Measurements from ENCODE around the gene PRSS36.
"Not testable (repeated sequence)": the region's sequence is repeated elsewhere in the genome, so short reads cannot be mapped to it uniquely, and the experiment has no call there.

The PRSS36 gene

GRCh38 chr16:31141489-31142108, 8.3 kb downstream of the PRSS36 start:
- DNase-seq: no peak

- DNase-seq: not testable (repeated sequence)
These were observed 8.8 kb downstream of the PRSS36 start for GRCh38 chr16:31141071-31141469.

GRCh38 chr16:31138621-31139578, 11.0 kb downstream of the PRSS36 start:
- DNase-seq: no peak

- DNase-seq: not testable (repeated sequence)
These were observed 12.9 kb downstream of the PRSS36 start for GRCh38 chr16:31136822-31137499.

- DNase-seq: no peak
These were observed 13.6 kb downstream of the PRSS36 start for GRCh38 chr16:31136287-31136662.

GRCh38 chr16:31135535-31136286, 14.2 kb downstream of the PRSS36 start, which contains the start of gene PRSS8:
Gene PRSS8, minus strand, starts transcription at chr16:31135727. Its CDS starts 229 bp downstream, at chr16:31135498.
- no peak for DNase-seq

- no peak for DNase-seq
These were observed 15.0 kb downstream of the PRSS36 start for GRCh38 chr16:31134625-31135534.

- DNase-seq: no peak
These were observed 15.7 kb downstream of the PRSS36 start for GRCh38 chr16:31134091-31134571.

GRCh38 chr16:31133046-31133501, 16.8 kb downstream of the PRSS36 start:
- DNase-seq: no peak

GRCh38 chr16:31132303-31132979, 17.4 kb downstream of the PRSS36 start:
- no peak for DNase-seq

- no peak for DNase-seq
These were observed 18.0 kb downstream of the PRSS36 start for GRCh38 chr16:31131841-31132271.

GRCh38 chr16:31131416-31131815, 18.4 kb downstream of the PRSS36 start:
- no peak for DNase-seq

GRCh38 chr16:31130899-31131298, 19.0 kb downstream of the PRSS36 start:
- no peak for DNase-seq

GRCh38 chr16:31130336-31130891, 19.5 kb downstream of the PRSS36 start:
- DNase-seq: no peak

- no peak for DNase-seq
These were observed 20.1 kb downstream of the PRSS36 start for GRCh38 chr16:31129568-31130335.

GRCh38 chr16:31128711-31129567, 20.9 kb downstream of the PRSS36 start:
- peak; percentile 47 for DNase-seq

GRCh38 chr16:31127182-31127581, 22.7 kb downstream of the PRSS36 start:
- no peak for DNase-seq

GRCh38 chr16:31125844-31126243, 24.0 kb downstream of the PRSS36 start:
- DNase-seq: no peak

- DNase-seq: no peak
These were observed 29.7 kb downstream of the PRSS36 start for GRCh38 chr16:31120129-31120528.
